ENCODE data around the gene PTPN5.

The PTPN5 gene

DNA sequence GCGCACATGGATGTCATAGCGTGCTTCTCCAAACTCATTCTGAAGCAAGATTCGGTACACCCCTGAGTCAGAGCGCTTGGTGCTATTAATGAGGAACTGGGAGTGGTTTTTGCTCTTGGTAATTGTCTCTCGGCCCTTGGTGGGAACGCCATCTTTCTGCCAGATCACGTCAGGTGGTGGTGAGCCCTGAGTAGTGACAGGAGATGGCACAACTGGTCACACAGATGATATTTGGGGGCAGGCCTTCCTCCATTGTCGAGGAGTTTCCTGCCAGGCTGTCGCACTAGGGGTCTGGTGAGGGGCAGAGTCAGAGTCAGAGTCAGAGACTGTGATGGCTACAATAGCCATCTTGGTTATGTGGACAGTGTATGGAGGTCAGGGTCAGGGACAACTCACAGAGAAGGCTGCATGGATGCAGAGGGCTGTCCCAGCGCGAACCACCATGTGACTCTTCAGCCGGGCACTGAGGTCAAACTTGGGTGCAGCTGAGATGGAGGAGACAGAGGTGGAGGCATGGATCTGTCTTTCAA lies 83.7 kb downstream of the PTPN5 start:
- Histone ChIP-seq H3K79me2 (ENCODE audit: low read length) (no peaks in the 10 kb centered on the region), H4K20me1 (ENCODE audit: insufficient read depth, low read length) (no peaks in the 10 kb centered on the region), H3K27ac (ENCODE audit: low read length) (no peak overlapping the region), H2AFZ (ENCODE audit: low read length) (no peak overlapping the region), H3K9me3 (replicated peaks; ENCODE audit: insufficient read depth, low read length) (no peaks in the 10 kb centered on the region), H3K27me3 (replicated peaks; ENCODE audit: insufficient read depth, low read length) (peaks cover 20% of the 10 kb centered on the region), H3K9me2 (replicated peaks; ENCODE audit: insufficient read depth, low read length) (no peaks in the 10 kb centered on the region), H3K4me3 (ENCODE audit: low read length) (no peak overlapping the region), H3K4me2 (ENCODE audit: low read depth, low read length) (no peak overlapping the region), H3K4me1 (ENCODE audit: low read length) (no peaks in the 10 kb centered on the region), H3F3A (ENCODE audit: insufficient read depth, low read length) (no peaks in the 10 kb centered on the region), H3K9ac (ENCODE audit: low read length) (no peak overlapping the region), H3K36me3 (replicated peaks; ENCODE audit: insufficient read depth, low read length) (no peaks in the 10 kb centered on the region)
- TF ChIP-seq EZH2phosphoT487 (IDR thresholded peaks at IDR 0.05; ENCODE audit: low read length) = no peak
- TF ChIP-seq, protein P1, sequence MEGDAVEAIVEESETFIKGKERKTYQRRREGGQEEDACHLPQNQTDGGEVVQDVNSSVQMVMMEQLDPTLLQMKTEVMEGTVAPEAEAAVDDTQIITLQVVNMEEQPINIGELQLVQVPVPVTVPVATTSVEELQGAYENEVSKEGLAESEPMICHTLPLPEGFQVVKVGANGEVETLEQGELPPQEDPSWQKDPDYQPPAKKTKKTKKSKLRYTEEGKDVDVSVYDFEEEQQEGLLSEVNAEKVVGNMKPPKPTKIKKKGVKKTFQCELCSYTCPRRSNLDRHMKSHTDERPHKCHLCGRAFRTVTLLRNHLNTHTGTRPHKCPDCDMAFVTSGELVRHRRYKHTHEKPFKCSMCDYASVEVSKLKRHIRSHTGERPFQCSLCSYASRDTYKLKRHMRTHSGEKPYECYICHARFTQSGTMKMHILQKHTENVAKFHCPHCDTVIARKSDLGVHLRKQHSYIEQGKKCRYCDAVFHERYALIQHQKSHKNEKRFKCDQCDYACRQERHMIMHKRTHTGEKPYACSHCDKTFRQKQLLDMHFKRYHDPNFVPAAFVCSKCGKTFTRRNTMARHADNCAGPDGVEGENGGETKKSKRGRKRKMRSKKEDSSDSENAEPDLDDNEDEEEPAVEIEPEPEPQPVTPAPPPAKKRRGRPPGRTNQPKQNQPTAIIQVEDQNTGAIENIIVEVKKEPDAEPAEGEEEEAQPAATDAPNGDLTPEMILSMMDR (IDR thresholded peaks at IDR 0.05; ENCODE audit: low read length) = no peak
- no peak for TF ChIP-seq EZH2 (optimal IDR thresholded peaks at IDR 0.05; ENCODE audit: low read depth, low read length)
- DNase-seq = no peak

DNA sequence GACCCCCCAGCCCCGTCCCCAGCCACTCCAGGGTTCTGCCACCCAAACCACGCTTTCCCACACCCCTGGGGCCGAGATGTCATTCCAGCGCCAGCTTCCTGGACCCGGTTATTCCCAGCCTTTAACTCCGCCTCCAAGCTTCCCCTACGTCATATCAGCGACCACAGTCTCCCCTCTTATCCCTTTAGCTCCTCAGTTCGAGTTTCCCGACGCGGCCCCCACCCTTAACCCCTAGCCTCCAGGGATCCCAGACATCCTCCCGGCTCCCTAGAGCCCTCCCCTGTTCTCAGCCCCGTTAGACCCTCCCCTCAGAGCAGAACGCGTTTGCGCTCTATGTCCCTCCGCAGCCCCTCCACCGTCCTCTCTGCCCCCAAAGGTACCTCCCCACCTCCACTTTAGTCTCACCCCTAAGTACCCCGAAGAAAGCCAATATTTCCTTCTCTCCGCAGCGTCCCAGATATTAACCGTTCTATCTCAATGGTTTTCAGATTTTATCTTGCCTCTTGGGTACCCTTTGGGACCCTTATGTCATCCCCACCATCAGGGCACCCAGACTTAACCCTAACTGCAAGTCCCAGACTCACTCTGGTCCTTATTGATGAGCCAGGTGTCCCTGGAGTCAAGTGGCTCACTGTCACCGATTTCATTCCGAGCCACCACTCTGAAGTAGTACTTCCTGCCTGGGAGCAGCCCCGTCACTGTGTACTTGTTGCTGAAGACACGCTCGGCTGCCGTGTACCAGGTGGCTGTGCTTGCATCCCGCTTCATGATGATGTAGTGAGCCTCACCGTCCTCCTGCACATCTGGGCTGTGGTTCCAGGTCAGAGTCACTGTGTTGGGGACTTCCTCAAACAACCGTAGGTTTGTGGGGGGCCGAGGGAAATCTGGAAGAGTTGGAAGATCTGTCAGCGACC lies 85.0 kb downstream of the PTPN5 start:
- Histone ChIP-seq H3K4me3 (ENCODE audit: low read length) (no peak overlapping the region), H3K27ac (ENCODE audit: low read length) (no peak overlapping the region), H2AFZ (ENCODE audit: low read length) (no peak overlapping the region), H3K27me3 (replicated peaks; ENCODE audit: insufficient read depth, low read length) (peaks cover 20% of the 10 kb centered on the region), H3K9ac (ENCODE audit: low read length) (no peak overlapping the region), H4K20me1 (ENCODE audit: insufficient read depth, low read length) (no peaks in the 10 kb centered on the region), H3K4me2 (ENCODE audit: low read depth, low read length) (no peak overlapping the region), H3K4me1 (ENCODE audit: low read length) (no peaks in the 10 kb centered on the region), H3K9me2 (replicated peaks; ENCODE audit: insufficient read depth, low read length) (no peaks in the 10 kb centered on the region), H3K36me3 (replicated peaks; ENCODE audit: insufficient read depth, low read length) (no peaks in the 10 kb centered on the region), H3K9me3 (replicated peaks; ENCODE audit: insufficient read depth, low read length) (no peaks in the 10 kb centered on the region), H3F3A (ENCODE audit: insufficient read depth, low read length) (no peaks in the 10 kb centered on the region), H3K79me2 (ENCODE audit: low read length) (no peaks in the 10 kb centered on the region)
- no peak for TF ChIP-seq EZH2phosphoT487 (IDR thresholded peaks at IDR 0.05; ENCODE audit: low read length)
- no peak for TF ChIP-seq EZH2 (optimal IDR thresholded peaks at IDR 0.05; ENCODE audit: low read depth, low read length)
- TF ChIP-seq, protein P1 (IDR thresholded peaks at IDR 0.05; ENCODE audit: low read length) = no peak
- DNase-seq = no peak

DNA sequence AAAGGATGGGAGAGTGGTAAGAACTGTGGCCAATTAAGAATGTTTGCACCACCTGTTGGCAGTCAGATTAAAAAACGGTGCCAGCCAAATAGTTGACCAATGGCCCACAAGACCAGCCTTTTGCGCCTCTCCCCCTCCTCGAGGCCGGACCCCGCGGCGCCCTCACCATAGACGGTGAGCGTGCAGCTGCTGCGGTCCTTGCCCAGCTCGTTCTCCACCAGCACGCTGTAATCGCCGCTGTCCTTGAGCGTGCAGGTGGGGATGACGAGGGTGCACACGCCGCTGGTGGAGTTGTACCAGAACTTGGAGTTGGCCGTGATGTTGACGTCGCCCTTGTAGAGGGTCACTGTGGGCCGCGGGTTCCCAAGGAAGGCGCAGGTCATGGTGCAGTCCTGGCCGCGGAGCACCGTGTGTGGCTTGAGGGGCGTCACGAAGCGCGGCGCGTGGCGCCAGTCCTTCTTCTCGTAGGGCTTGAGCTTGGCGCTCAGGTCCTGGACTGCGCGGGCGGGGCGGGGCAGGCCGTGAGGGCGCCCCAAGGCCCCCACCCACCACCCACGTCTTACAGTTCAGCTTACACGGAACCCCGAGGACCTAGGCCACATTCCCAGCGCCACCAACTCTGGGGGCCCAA lies 85.8 kb downstream of the PTPN5 start:
- Histone ChIP-seq H3F3A (ENCODE audit: insufficient read depth, low read length) (no peaks in the 10 kb centered on the region), H3K27me3 (replicated peaks; ENCODE audit: insufficient read depth, low read length) (peaks cover 20% of the 10 kb centered on the region), H3K4me3 (ENCODE audit: low read length) (no peak overlapping the region), H2AFZ (ENCODE audit: low read length) (no peak overlapping the region), H4K20me1 (ENCODE audit: insufficient read depth, low read length) (no peaks in the 10 kb centered on the region), H3K4me1 (ENCODE audit: low read length) (no peaks in the 10 kb centered on the region), H3K4me2 (ENCODE audit: low read depth, low read length) (no peak overlapping the region), H3K9me2 (replicated peaks; ENCODE audit: insufficient read depth, low read length) (no peaks in the 10 kb centered on the region), H3K27ac (ENCODE audit: low read length) (no peak overlapping the region), H3K79me2 (ENCODE audit: low read length) (no peaks in the 10 kb centered on the region), H3K9me3 (replicated peaks; ENCODE audit: insufficient read depth, low read length) (no peaks in the 10 kb centered on the region), H3K9ac (ENCODE audit: low read length) (no peak overlapping the region), H3K36me3 (replicated peaks; ENCODE audit: insufficient read depth, low read length) (no peaks in the 10 kb centered on the region)
- DNase-seq = no peak
- TF ChIP-seq, protein P1 (IDR thresholded peaks at IDR 0.05; ENCODE audit: low read length) = no peak
- TF ChIP-seq EZH2 (optimal IDR thresholded peaks at IDR 0.05; ENCODE audit: low read depth, low read length) = no peak
- no peak for TF ChIP-seq EZH2phosphoT487 (IDR thresholded peaks at IDR 0.05; ENCODE audit: low read length)
